Tibial nerve (tissue), 4 donors: Measurements from ENCODE around the gene LAYN. TPM values are rescaled to one million over a fixed set of nuclear protein-coding genes. Genes with fewer than 3 reads are reported as not detected.

ENCODE experiments used
- DNase-seq, 2 donors: peaks; one replicate each; pipeline ENCODE4 v3.0.0-alpha.2; 2019; ENCODE audit warnings: low spot score in 2 of 2
- H3K27ac ChIP-seq, 4 donors: fragments of 200-600 bp; sonication (generic) in 3 of 4; one replicate each; pipeline ENCODE4 v1.5.1; 2017 to 2019; ENCODE audit warnings: mild to moderate bottlenecking in 1 of 4
- H3K27me3 ChIP-seq, 2 donors: fragments of 200-600 bp; sonication (generic) in 1 of 2; one replicate each; pipeline versions ENCODE4 v1.5.1 to v1.6.0; 2017 to 2019
- H3K36me3 ChIP-seq, 3 donors: fragments of 200-600 bp; sonication (generic); one replicate each; pipeline ENCODE4 v1.5.1; 2018 to 2019
- H3K4me1 ChIP-seq, 4 donors: fragments of 200-600 bp; sonication (generic) in 3 of 4; one replicate each; pipeline ENCODE4 v1.5.1; 2017 to 2019
- H3K4me3 ChIP-seq, 4 donors: fragments of 200-600 bp; sonication (generic) in 3 of 4; one replicate each; pipeline ENCODE4 v1.5.1; 2017 to 2019; ENCODE audit warnings: mild to moderate bottlenecking in 1 of 4, moderate library complexity in 1 of 4
- H3K9me3 ChIP-seq, 4 donors: fragments of 200-600 bp; sonication (generic) in 3 of 4; one replicate each; pipeline ENCODE4 v1.5.1; 2017 to 2019
- EP300 ChIP-seq, 2 donors: sonication (generic); formaldehyde crosslinking; IDR thresholded peaks; one replicate each; pipeline ENCODE4 v1.6.1; 2017; ENCODE audit warnings: antibody characterized with exemption in 2 of 2, mild to moderate bottlenecking in 1 of 2
- POLR2A ChIP-seq, 2 donors: fragments of 450-650 bp; IDR thresholded peaks; one replicate each; pipeline ENCODE4 v1.6.1; 2017; ENCODE audit warnings: antibody characterized with exemption in 2 of 2, mild to moderate bottlenecking in 2 of 2, moderate library complexity in 2 of 2
- WGBS, 2 donors: methylation state at CpG; one replicate each; pipeline ENCODE4 v1.1.5; 2018; 5-methylcytosine and 5-hydroxymethylcytosine counted together
- total RNA-seq, 4 donors: library from RNA; depleted of rRNA; stranded (reverse); fragments of >200 nt; gene quantifications; one replicate each; pipeline ENCODE4 v1.1.0, GENCODE V29; 2016
- TF ChIP-seq, protein P1 (sequence below), 5 experiments: fragments of 200-600 bp in 3 of 5; fragments of 450-650 bp in 2 of 5; sonication (generic) in 3 of 5; IDR thresholded peaks; one replicate each; pipeline ENCODE4 v1.5.1; 2016 to 2019; ENCODE audit warnings: antibody characterized with exemption in 5 of 5, mild to moderate bottlenecking in 3 of 5, moderate library complexity in 2 of 5

The LAYN gene
- total RNA-seq, 4 donors from 2014 or later: 4.6 to 20.1 (median 5.2) TPM

GRCh38 chr11:111510311-111510710 is 30.2 kb upstream of the LAYN start:
- Histone ChIP-seq H3K27me3 (peaks cover 3 to 44% of the 10 kb centered on the region in 2 donors), H3K4me1 (peaks cover 0 to 24% (median 0%) of the 10 kb centered on the region in 4 donors), H3K4me3 (no peak overlapping the region), H3K9me3 (no peaks in the 10 kb centered on the region), H3K27ac (no peak overlapping the region), H3K36me3 (no peaks in the 10 kb centered on the region)
- TF ChIP-seq, protein P1, sequence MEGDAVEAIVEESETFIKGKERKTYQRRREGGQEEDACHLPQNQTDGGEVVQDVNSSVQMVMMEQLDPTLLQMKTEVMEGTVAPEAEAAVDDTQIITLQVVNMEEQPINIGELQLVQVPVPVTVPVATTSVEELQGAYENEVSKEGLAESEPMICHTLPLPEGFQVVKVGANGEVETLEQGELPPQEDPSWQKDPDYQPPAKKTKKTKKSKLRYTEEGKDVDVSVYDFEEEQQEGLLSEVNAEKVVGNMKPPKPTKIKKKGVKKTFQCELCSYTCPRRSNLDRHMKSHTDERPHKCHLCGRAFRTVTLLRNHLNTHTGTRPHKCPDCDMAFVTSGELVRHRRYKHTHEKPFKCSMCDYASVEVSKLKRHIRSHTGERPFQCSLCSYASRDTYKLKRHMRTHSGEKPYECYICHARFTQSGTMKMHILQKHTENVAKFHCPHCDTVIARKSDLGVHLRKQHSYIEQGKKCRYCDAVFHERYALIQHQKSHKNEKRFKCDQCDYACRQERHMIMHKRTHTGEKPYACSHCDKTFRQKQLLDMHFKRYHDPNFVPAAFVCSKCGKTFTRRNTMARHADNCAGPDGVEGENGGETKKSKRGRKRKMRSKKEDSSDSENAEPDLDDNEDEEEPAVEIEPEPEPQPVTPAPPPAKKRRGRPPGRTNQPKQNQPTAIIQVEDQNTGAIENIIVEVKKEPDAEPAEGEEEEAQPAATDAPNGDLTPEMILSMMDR (IDR thresholded peaks at IDR 0.05): no peak
- WGBS, 2 donors: 93 to 94% methylated on average over 1 of the region's 1 CpG
- no peak for DNase-seq

GRCh38 chr11:111512296-111513239 is 28.0 kb upstream of the LAYN start, which contains the start of gene BTG4:
Gene BTG4 (minus strand): TSS chr11:111512386. CDS start chr11:111498776, 13,610 bp downstream.
- no peak for DNase-seq
- 5 to 6% methylated on average over 68 to 83 of the region's 90 CpGs for WGBS, 2 donors
- H3K9me3 ChIP-seq: no peaks in the 10 kb centered on the region
- no peaks in the 10 kb centered on the region for H3K36me3 ChIP-seq
- H3K27ac ChIP-seq: peak within 1 kb of the TSS in 1 of 4 donors; percentile 56
- TF ChIP-seq POLR2A (IDR thresholded peaks at IDR 0.05): no peak
- TF ChIP-seq, protein P1 (IDR thresholded peaks at IDR 0.05): no peak
- no peak for TF ChIP-seq EP300 (IDR thresholded peaks at IDR 0.05)
- H3K27me3 ChIP-seq: peaks cover 3 to 44% of the 10 kb centered on the region in 2 donors
- peak within 1 kb of the TSS; percentile 34 to 59 (median 42) for H3K4me3 ChIP-seq
- peaks cover 0 to 24% (median 0%) of the 10 kb centered on the region in 4 donors for H3K4me1 ChIP-seq

DNA sequence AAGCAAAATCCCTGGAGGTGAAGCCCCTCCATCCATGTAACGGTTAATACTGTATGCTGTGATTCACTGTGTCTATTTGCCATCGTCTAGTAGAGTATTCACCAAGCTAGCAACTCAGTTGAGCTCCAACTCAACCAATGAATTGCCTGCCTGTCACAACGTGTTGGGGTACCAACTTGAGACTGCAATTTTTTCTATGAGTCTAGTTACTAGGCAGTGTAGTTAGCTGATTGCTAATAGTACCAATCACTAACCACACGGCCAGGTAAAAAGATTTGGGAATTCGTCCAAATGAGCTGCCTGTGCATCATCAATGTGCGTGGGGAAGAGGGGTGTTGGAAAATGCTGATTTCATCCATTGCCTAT is 27.3 kb upstream of the LAYN start:
- no peak for DNase-seq
- peaks cover 0 to 24% (median 0%) of the 10 kb centered on the region in 4 donors for H3K4me1 ChIP-seq
- peak overlapping the region in 2 of 4 donors; percentile 46 to 59 for H3K4me3 ChIP-seq
- no peak overlapping the region for H3K27ac ChIP-seq
- no peaks in the 10 kb centered on the region for H3K36me3 ChIP-seq
- TF ChIP-seq EP300 (IDR thresholded peaks at IDR 0.05): no peak
- no peak for TF ChIP-seq POLR2A (IDR thresholded peaks at IDR 0.05)
- TF ChIP-seq, protein P1 (IDR thresholded peaks at IDR 0.05): no peak
- peaks cover 3 to 42% of the 10 kb centered on the region in 2 donors for H3K27me3 ChIP-seq
- H3K9me3 ChIP-seq: no peaks in the 10 kb centered on the region
- 42% methylated on average over 6 of the region's 6 CpGs for WGBS, 2 donors

DNA sequence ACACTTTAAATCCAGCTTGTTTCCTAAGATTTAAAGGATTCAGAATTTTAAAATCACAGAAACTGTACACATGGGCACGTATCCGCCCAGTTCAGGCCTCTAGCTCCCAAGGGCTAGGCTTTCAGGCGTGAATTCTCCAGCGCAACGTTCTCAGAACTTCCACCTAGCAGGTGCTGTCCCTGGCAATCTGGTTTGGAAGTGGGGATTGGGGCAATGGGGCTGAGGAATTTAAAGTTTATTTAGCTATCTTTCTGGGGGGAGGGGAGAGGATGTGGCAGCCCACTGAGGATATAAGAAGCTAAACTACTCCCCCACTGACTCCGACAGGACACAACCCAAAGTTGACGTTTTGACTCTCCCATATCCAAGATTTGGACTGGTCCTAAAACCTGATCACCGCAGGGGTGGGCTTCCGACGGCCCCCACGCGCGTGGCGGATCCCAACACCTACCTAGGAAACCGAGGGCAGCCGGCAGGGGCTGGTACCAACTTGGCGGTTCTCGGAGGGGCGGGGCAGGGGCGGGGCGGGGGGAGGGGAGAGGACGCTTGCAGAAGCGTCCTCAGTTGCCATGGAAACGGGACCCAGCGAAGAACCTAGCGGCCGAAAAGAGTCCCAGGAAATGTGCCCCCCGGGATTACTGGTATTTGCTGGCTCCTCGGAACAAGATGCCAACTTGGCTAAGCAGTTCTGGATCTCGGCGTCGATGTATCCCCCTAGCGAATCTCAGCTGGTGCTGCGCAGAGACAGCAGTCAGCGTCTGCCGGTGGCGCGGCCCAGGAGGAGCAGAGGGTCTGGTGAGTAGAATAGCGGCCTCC is 26.1 kb upstream of the LAYN start, which contains the start of gene HOATZ:
TSS of gene HOATZ (plus strand) at position 563 of the 816 bp plus-strand sequence. CDS start at position 570, 7 bp downstream.
- H3K27me3 ChIP-seq: peaks cover 3 to 40% of the 10 kb centered on the region in 2 donors
- WGBS, 2 donors: 26 to 29% methylated on average over 23 to 35 of the region's 39 CpGs
- TF ChIP-seq, protein P1 (IDR thresholded peaks at IDR 0.05): no peak
- TF ChIP-seq POLR2A (IDR thresholded peaks at IDR 0.05): no peak
- no peaks in the 10 kb centered on the region for H3K9me3 ChIP-seq
- H3K36me3 ChIP-seq: no peaks in the 10 kb centered on the region
- H3K4me3 ChIP-seq: peak within 1 kb of the TSS in 1 of 4 donors; percentile 35
- no peak for DNase-seq
- H3K4me1 ChIP-seq: peaks cover 0 to 24% (median 0%) of the 10 kb centered on the region in 4 donors
- no peak within 1 kb of the TSS for H3K27ac ChIP-seq
